HG03064 (cell line): ENCODE data around the gene SLC9A2.

ENCODE experiments used
- ATAC-seq: cut with Tn5 transposase; IDR thresholded peaks from one replicate; pipeline ENCODE4 v1.9.1; 2021; ENCODE audit warnings: low read depth; ENCODE audit not compliant: unreplicated experiment

SLC9A2 gene

GRCh38 chr2:102667072-102667471 lies 47.7 kb downstream of the SLC9A2 start:
- no peak for ATAC-seq

- ATAC-seq: no peak
These were observed 48.8 kb downstream of the SLC9A2 start for GRCh38 chr2:102668171-102668570.

- ATAC-seq: no peak
These were observed 50.0 kb downstream of the SLC9A2 start for GRCh38 chr2:102669401-102669800.

GRCh38 chr2:102672107-102672776 lies 52.9 kb downstream of the SLC9A2 start:
- no peak for ATAC-seq

GRCh38 chr2:102674370-102674769 lies 55.0 kb downstream of the SLC9A2 start:
- no peak for ATAC-seq

- ATAC-seq: no peak
These were observed 55.5 kb downstream of the SLC9A2 start for GRCh38 chr2:102674836-102675235.

- ATAC-seq: no peak
These were observed 58.2 kb downstream of the SLC9A2 start for GRCh38 chr2:102677244-102678215.

GRCh38 chr2:102678442-102678841 lies 59.1 kb downstream of the SLC9A2 start:
- ATAC-seq: no peak

- no peak for ATAC-seq
These were observed 67.4 kb downstream of the SLC9A2 start for GRCh38 chr2:102686479-102687439.

GRCh38 chr2:102690012-102690411 lies 70.7 kb downstream of the SLC9A2 start:
- ATAC-seq: no peak

- no peak for ATAC-seq
These were observed 77.1 kb downstream of the SLC9A2 start for GRCh38 chr2:102696463-102696862.

- ATAC-seq: no peak
These were observed 79.2 kb downstream of the SLC9A2 start for GRCh38 chr2:102698369-102699111.

- ATAC-seq: no peak
These were observed 84.0 kb downstream of the SLC9A2 start for GRCh38 chr2:102703305-102703704.

GRCh38 chr2:102703748-102704147 lies 84.4 kb downstream of the SLC9A2 start:
- ATAC-seq: no peak

GRCh38 chr2:102704531-102704930 lies 85.2 kb downstream of the SLC9A2 start:
- ATAC-seq: no peak

- no peak for ATAC-seq
These were observed 88.7 kb downstream of the SLC9A2 start for GRCh38 chr2:102707796-102708695.

- no peak for ATAC-seq
These were observed 89.7 kb downstream of the SLC9A2 start for GRCh38 chr2:102708847-102709559.

- no peak for ATAC-seq
These were observed 98.1 kb downstream of the SLC9A2 start for GRCh38 chr2:102717308-102718018.
